AG04449 (cell line): ENCODE measurements around the gene SEC23IP.
"Not testable (repeated sequence)": the region's sequence is repeated elsewhere in the genome, so short reads cannot be mapped to it uniquely, and the experiment has no call there.

Experiments
- CTCF ChIA-PET: fragments of 350-600 bp; formaldehyde crosslinking; extraction: SDS; loops from one replicate; lab custom pipeline; 2021; ENCODE audit warnings: antibody characterized with exemption; lab: Yijun Ruan, JAX
- POLR2A ChIA-PET: fragments of 400-600, 350-600 bp; formaldehyde crosslinking; extraction: SDS; loops from one replicate; lab custom pipeline; 2020; ENCODE audit warnings: antibody characterized with exemption, inconsistent platforms; lab: Yijun Ruan, JAX
- DNase-seq: peaks from one replicate; pipeline ENCODE4 v3.0.0-alpha.2; 2010; ENCODE audit warnings: low read depth, low spot score
- H3K4me3 ChIP-seq: 2 replicates; pipeline ENCODE4 v1.5.1; 2011; ENCODE audit warnings: low read depth, mild to moderate bottlenecking, control low read depth, low read length
- TF ChIP-seq, protein P1 (sequence below): IDR thresholded peaks from one replicate; pipeline ENCODE4 v1.5.1; 2011; ENCODE audit warnings: mild to moderate bottlenecking, moderate library complexity, low read length, control low read depth, inconsistent platforms; ENCODE audit not compliant: insufficient read depth; ENCODE audit errors: missing control alignments

Gene SEC23IP

DNA sequence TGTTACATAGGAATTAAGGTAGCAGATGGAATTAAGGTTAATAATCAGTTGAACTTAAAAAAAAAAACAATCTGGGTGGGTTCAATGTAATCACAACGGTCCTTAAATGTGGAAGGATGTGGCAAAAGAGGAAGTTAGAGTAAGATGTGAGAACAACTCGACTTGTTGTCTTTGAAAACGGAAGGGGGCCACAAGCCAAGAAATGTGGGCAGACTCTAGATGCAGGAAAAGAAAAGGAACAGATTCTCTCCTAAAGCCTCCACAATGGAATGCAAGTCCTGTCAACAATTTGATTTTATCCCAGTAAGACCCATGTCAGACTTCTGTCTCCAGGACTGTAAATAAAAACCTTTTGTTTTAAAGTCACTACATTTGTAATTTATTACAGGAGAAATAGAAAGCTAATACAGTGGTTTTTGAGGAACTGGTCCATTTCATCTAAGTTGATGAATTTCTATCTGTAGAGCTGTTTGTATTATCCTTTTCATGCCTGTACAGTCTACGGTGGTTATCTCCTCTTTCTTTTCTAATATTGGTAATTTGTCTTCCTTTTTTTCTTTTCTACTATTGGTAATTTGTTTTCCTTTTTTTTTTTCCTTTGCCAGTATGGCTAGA, 28.5 kb upstream of the SEC23IP start:
- no peak overlapping the region for H3K4me3 ChIP-seq
- DNase-seq: no peak
- CTCF ChIA-PET: interaction anchor here (1.0 to 18.3 kb wide), 4 partner anchors 111 to 178 kb away, joined by 3 to 664 read pairs (median 6); no protein-coding TSS in a partner anchor
- POLR2A ChIA-PET: interaction anchor here (0.6 kb wide), 1 partner anchor 9 kb away, joined by 3 read pairs; the partner anchor contains the start of gene MCMBP
- TF ChIP-seq, protein P1, sequence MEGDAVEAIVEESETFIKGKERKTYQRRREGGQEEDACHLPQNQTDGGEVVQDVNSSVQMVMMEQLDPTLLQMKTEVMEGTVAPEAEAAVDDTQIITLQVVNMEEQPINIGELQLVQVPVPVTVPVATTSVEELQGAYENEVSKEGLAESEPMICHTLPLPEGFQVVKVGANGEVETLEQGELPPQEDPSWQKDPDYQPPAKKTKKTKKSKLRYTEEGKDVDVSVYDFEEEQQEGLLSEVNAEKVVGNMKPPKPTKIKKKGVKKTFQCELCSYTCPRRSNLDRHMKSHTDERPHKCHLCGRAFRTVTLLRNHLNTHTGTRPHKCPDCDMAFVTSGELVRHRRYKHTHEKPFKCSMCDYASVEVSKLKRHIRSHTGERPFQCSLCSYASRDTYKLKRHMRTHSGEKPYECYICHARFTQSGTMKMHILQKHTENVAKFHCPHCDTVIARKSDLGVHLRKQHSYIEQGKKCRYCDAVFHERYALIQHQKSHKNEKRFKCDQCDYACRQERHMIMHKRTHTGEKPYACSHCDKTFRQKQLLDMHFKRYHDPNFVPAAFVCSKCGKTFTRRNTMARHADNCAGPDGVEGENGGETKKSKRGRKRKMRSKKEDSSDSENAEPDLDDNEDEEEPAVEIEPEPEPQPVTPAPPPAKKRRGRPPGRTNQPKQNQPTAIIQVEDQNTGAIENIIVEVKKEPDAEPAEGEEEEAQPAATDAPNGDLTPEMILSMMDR: no peak

DNA sequence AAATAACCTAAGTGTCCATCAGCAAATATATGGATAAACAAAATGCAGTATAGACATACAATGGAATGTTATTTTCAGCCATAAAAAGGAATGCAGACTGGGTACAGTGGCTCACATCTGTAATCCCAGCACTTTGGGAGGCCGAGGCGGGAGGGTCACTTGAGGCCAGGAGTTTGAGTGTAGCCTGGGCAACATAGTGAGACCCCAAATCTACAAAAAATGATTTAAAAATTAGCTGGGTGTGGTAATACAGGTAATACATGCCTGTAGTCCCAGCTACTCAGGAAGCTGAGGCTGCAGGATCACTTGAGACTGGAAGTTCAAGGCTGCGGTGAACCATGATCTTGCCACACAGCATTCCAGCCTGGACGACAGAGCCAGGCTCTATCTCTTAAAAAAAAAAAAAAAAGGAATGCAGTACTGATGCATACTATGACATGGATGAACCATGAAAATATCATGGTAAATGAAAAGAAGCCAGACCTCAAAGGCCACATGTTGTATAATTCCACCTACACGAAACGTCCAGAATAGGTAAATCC, 26.8 kb upstream of the SEC23IP start:
- CTCF ChIA-PET: interaction anchor here (1.5 to 18.3 kb wide), 3 partner anchors 13 to 180 kb away, joined by 4 to 664 read pairs (median 9); no protein-coding TSS in a partner anchor

DNA sequence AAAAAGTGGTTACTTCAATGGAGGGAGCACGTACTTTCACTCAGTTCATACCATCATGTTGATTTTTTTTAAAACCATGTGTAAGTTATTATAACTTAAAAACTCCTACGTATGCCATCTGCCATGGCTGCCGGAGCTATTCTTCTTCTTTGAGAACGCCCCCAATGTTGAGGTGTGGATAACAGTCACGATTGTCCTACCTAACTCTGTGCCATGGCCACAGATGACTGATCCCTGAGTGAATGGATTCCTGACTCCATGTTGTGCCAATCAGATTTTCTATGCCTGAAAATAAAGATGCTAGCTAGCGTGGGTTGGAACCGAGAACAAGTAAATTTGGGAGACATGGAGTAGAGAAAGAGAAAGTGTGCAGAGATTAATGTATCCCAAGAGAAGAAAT, 25.2 kb upstream of the SEC23IP start:
- ChIA-PET POLR2A (no interaction called here), CTCF (interaction anchor here (0.5 to 18.3 kb wide), 4 partner anchors 8 to 114 kb away, joined by 3 to 664 read pairs (median 9); no protein-coding TSS in a partner anchor)
- no peak for DNase-seq
- TF ChIP-seq, protein P1: no peak
- H3K4me3 ChIP-seq: no peak overlapping the region

More for the DNA sequence above, 26.8 kb upstream of the SEC23IP start:
- no peak overlapping the region for H3K4me3 ChIP-seq
- no peak for DNase-seq
- TF ChIP-seq, protein P1: no peak
- POLR2A ChIA-PET: no interaction called here

DNA sequence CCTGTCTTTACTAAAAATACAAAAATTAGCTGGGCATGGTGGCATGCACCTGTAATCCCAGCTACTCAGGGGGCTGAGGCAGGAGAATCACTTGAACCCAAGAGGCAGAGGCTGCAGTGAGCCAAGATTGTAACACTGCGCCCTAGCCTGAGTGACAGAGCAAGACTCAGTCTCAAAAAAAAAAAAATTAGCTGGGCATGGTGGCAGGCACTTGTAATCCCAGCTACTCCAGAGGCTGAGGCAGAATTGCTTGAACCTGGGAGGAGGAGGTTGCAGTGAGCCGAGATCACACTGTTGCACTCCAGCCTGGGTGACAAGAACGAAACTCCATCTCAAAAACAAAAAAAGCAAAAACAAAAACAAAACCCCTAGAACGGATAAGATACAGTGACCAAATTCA, 23.1 kb upstream of the SEC23IP start:
- CTCF ChIA-PET: interaction anchor here (1.0 to 6.1 kb wide), 3 partner anchors 9 to 118 kb away, joined by 3 to 96 read pairs (median 44); no protein-coding TSS in a partner anchor
- POLR2A ChIA-PET, H3K4me3 ChIP-seq, DNase-seq: not testable (repeated sequence)

DNA sequence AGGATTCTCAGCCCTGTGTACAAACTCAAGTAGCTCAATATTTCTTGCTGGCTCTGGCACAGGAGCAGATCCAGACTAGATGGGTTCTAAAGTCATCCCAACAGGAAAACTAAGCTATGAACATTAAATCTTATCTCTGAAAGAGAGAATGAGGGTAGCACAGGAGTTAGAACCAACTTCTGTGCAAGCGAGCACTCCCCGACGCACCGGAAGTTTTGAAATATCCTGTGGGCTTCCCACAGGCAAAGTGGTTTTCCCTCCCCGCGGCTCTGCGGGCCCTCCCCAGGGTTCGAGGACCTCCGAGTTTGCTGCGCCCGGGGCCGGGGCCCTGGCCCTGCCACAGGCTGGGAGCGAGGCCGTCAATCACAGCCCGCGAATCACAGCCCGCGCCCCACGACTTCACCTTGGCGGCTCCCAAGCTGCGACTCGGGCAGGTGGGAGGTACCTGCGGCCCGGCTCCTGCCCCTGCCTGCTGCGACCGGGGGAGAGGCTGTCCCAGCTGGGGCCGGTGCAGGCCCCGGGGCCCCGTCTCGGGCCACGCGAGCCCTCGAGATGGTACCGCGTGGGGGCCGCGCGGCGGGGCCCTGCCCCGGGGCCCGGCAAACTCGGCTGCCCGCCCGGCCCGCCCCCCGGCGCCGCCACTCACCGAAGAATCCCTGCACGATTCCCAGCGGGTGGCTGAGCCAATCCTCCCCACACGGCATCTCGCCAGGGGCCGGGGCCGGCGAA, 20.5 kb upstream of the SEC23IP start:
- ChIA-PET POLR2A (interaction anchor here (0.7 to 2.7 kb wide), 6 partner anchors 18 to 221 kb away, joined by 3 to 18 read pairs (median 4); partner anchors contain the start of genes BAG3, INPP5F and SEC23IP), CTCF (interaction anchor here (0.8 to 6.1 kb wide), 8 partner anchors 11 to 187 kb away, joined by 3 to 96 read pairs (median 4); no protein-coding TSS in a partner anchor)
- DNase-seq: no peak
- peak overlapping the region; percentile 76 for H3K4me3 ChIP-seq
- TF ChIP-seq, protein P1: no peak

DNA sequence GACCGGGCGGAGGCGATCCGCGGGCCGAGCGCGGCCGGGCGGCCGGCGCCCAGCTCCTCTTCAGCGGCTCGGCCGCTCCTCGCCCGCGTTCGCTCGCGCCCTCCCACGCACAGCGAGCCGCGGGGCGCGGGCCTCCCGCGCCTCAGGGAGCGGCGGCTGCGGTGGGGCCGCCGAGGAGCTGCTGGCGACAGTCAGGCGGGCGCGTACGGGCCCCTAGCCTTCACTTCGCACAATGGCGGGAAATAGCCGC, 20.0 kb upstream of the SEC23IP start, which contains the start of gene MCMBP:
TSS of gene MCMBP (minus strand) at position 234 of the 250 bp plus-strand sequence. CDS start 259 bp downstream, outside the sequence.
- TF ChIP-seq, protein P1: no peak
- CTCF ChIA-PET: interaction anchor here (1.0 to 6.1 kb wide), 10 partner anchors 9 to 206 kb away, joined by 3 to 96 read pairs (median 4); no protein-coding TSS in a partner anchor
- POLR2A ChIA-PET: interaction anchor here (0.6 to 2.7 kb wide), 6 partner anchors 8 to 967 kb away, joined by 3 to 18 read pairs (median 4); partner anchors contain the start of genes INPP5F and SEC23IP
- H3K4me3 ChIP-seq: peak within 1 kb of the TSS; percentile 76
- DNase-seq: no peak
